Measurements from ENCODE around the gene ZNF19. TPM values are rescaled to one million over a fixed set of nuclear protein-coding genes. Genes with fewer than 3 reads are reported as not detected.

Gene ZNF19
- total and polyA plus RNA-seq, 2 of the 8 experiments (the other 6 are each of a cell fraction or from before 2014, with no cell fraction given) = 1.5 to 3.5 TPM

- Histone ChIP-seq H2BK120ac (replicated peaks; ENCODE audit: low read depth, low read length) (no peak overlapping the region), H2AK5ac (ENCODE audit: low read depth, low read length) (no peak overlapping the region), H4K8ac (ENCODE audit: extremely low read depth, insufficient read depth, low read length) (no peak overlapping the region), H3K36me3 (ENCODE audit: control insufficient read depth in 2 of 4, insufficient read depth in 4 of 4, low read length in 3 of 4) (peaks cover 0 to 2% (median 2%) of the 10 kb centered on the region in 4 experiments; a peak in 2 of 8 replicates), H4K91ac (replicated peaks; ENCODE audit: insufficient read length, low read length) (no peak overlapping the region), H3K23me2 (ENCODE audit: low read depth, low read length) (no peaks in the 10 kb centered on the region), H3K56ac (replicated peaks; ENCODE audit: insufficient read length, low read depth, low read length) (no peak overlapping the region), H3K23ac (ENCODE audit: insufficient read length) (no peak overlapping the region), H3K4me3 (ENCODE audit: extremely low read depth in 1 of 4, insufficient read depth in 2 of 4, low read depth in 3 of 4, low read length in 4 of 4) (no peak overlapping the region), H3K18ac (ENCODE audit: extremely low read depth, low read length) (no peak overlapping the region), H3K79me1 (ENCODE audit: low read depth, low read length) (no peaks in the 10 kb centered on the region; the same call in 1 of the 2 replicates), H2BK15ac (ENCODE audit: low read length) (no peak overlapping the region), H2BK5ac (ENCODE audit: low read depth, low read length) (no peak overlapping the region), H3K14ac (ENCODE audit: insufficient read length) (no peak overlapping the region), H2AFZ (ENCODE audit: low read length) (no peak overlapping the region), H3K27ac (ENCODE audit: low read depth, low read length) (no peak overlapping the region), H3K4me1 (replicated peaks in 1 of 4; ENCODE audit: control insufficient read depth in 3 of 4, insufficient read depth in 4 of 4, low read length in 3 of 4) (no peaks in the 10 kb centered on the region), H2BK20ac (ENCODE audit: low read length) (no peak overlapping the region), H4K5ac (ENCODE audit: insufficient read length, low read depth, low read length) (no peak overlapping the region), H4K20me1 (replicated peaks in 1 of 2; ENCODE audit: control insufficient read depth in 1 of 2, insufficient read depth in 2 of 2, low read length in 2 of 2) (peaks cover 0 to 2% of the 10 kb centered on the region in 2 experiments), H3K4ac (replicated peaks; ENCODE audit: insufficient read length, low read depth, low read length) (no peak overlapping the region), H3K9ac (replicated peaks in 1 of 4; ENCODE audit: extremely low read depth in 1 of 4, low read depth in 3 of 4, low read length in 3 of 4) (no peak overlapping the region), H3K79me2 (ENCODE audit: control insufficient read depth in 1 of 2, insufficient read depth in 2 of 2, low read length in 2 of 2) (no peaks in the 10 kb centered on the region), H3K4me2 (ENCODE audit: insufficient read depth in 1 of 2, low read depth in 2 of 2, low read length in 2 of 2) (no peak overlapping the region), H3K27me3 (replicated peaks in 1 of 4; ENCODE audit: control insufficient read depth in 3 of 4, extremely low read depth in 1 of 4, insufficient read depth in 3 of 4, low read length in 3 of 4) (no peaks in the 10 kb centered on the region), H2BK12ac (ENCODE audit: low read depth, low read length) (no peak overlapping the region), H3K9me3 (ENCODE audit: insufficient read depth in 2 of 2, low read depth in 1 of 2, low read length in 1 of 2) (no peaks in the 10 kb centered on the region)
- CTCF ChIA-PET (ENCODE audit: partially characterized antibody) = interaction anchor here (0.5 to 1.4 kb wide), 3 partner anchors 37 to 134 kb away, joined by 3 to 5 read pairs (median 3); no protein-coding TSS in a partner anchor
- FAIRE-seq (no peak), DNase-seq (ENCODE audit: low read depth in 1 of 2, low spot score in 2 of 2) (no peak)
- POLR2A ChIA-PET (ENCODE audit: partially characterized antibody) = interaction anchor here (1.5 kb wide), 1 partner anchor 9 kb away, joined by 3 read pairs; no protein-coding TSS in a partner anchor
- TF ChIP-seq SIRT6 (IDR thresholded peaks at IDR 0.05; ENCODE audit: low read length) (no peak), KDM1A (IDR thresholded peaks at IDR 0.05; ENCODE audit: borderline replicate concordance, low read length) (no peak), TCF12 (IDR thresholded peaks at IDR 0.05; ENCODE audit: low read depth, low read length) (no peak)
- 92% methylated on average over 4 of the region's 4 CpGs; no CpG with 5 or more reads in 1 of the 2 experiments for WGBS, 2 experiments (ENCODE audit: extremely low coverage in 1 of 2, insufficient coverage in 1 of 2, insufficient read length in 1 of 2, insufficient replicate concordance in 2 of 2, low coverage in 1 of 2, low lambda C conversion rate in 2 of 2, missing lambda C conversion rate in 1 of 2)
Observed at GRCh38 chr16:71476457-71477124, 12.5 kb downstream of the ZNF19 start.

Measured in H1 (cell line).